Activated CD4-positive, alpha-beta T cell treated with anti-CD3 and anti-CD28 coated beads, Interleukin-2, amount 10 ng/mL, durations not matched to agents 7 days and 5 days (primary cell): ENCODE results near the gene IFFO2. TPM values are rescaled to one million over a fixed set of nuclear protein-coding genes. Genes with fewer than 3 reads are reported as not detected.

ENCODE experiments used
- CTCF ChIA-PET: fragments of 350-600 bp; sonication (Branson Sonifier 250); formaldehyde crosslinking; loops from one replicate; lab custom pipeline; 2021; ENCODE audit warnings: antibody characterized with exemption; lab: Charles Lee
- POLR2A ChIA-PET: fragments of 350-600 bp; sonication (Branson Sonifier 250); formaldehyde crosslinking; loops from one replicate; lab custom pipeline; 2021; ENCODE audit warnings: antibody characterized with exemption; lab: Charles Lee
- DNase-seq: peaks from one replicate; pipeline ENCODE4 v3.0.0-alpha.2; 2020
- H3K27ac Mint-ChIP-seq: one replicate; pipeline ENCODE4 v1.8.0; 2021; ENCODE audit warnings: mild to moderate bottlenecking, moderate library complexity, mixed read lengths
- H3K27me3 Mint-ChIP-seq: one replicate; pipeline ENCODE4 v1.8.0; 2021; ENCODE audit warnings: mixed read lengths
- H3K36me3 Mint-ChIP-seq: one replicate; pipeline ENCODE4 v1.8.0; 2021; ENCODE audit warnings: low read depth, mixed read lengths
- H3K4me1 Mint-ChIP-seq: one replicate; pipeline ENCODE4 v1.8.0; 2021; ENCODE audit warnings: mixed read lengths
- H3K4me3 Mint-ChIP-seq: one replicate; pipeline ENCODE4 v1.8.0; 2021; ENCODE audit warnings: mild to moderate bottlenecking, moderate library complexity, mixed read lengths
- H3K9me3 Mint-ChIP-seq: one replicate; pipeline ENCODE4 v1.8.0; 2021; ENCODE audit warnings: mixed read lengths
- total RNA-seq, 2 experiments: library from RNA; stranded (reverse); gene quantifications; one replicate each; pipeline ENCODE4 v1.2.3, GENCODE V29; 2021

The IFFO2 gene
- total RNA-seq, 2 experiments from 2014 or later, result 20.4 to 21.7 TPM

DNA sequence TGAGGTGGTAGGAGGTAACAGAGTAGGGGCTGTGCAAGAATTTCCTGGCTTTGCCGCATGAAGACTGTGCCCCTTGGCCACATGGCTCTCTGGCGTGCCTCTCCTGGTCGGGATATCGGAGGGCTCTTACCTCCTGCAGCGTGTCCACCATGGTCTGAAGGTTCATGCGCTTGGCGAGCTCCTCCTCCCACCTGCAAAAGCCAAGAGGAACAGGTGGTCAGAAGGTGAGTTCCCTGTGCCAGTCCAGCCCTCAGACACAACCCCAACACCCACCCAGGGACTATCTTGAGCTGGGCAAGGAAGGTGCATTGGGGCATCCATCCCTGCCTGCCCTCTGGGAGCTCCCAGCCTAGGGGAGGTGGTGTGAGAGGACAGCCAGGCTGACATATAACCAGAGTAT lies 35.5 kb downstream of the IFFO2 start:
- Mint-ChIP-seq H3K27me3 (no peaks in the 10 kb centered on the region), H3K9me3 (no peaks in the 10 kb centered on the region), H3K36me3 (peaks cover 3% of the 10 kb centered on the region), H3K4me3 (no peak overlapping the region), H3K4me1 (peaks cover 33% of the 10 kb centered on the region), H3K27ac (no peak overlapping the region)
- ChIA-PET POLR2A (no interaction called here), CTCF (interaction anchor here (0.8 to 2.4 kb wide), 3 partner anchors 8 to 71 kb away, joined by 3 to 14 read pairs (median 4); no protein-coding TSS in a partner anchor)
- DNase-seq, result no peak

DNA sequence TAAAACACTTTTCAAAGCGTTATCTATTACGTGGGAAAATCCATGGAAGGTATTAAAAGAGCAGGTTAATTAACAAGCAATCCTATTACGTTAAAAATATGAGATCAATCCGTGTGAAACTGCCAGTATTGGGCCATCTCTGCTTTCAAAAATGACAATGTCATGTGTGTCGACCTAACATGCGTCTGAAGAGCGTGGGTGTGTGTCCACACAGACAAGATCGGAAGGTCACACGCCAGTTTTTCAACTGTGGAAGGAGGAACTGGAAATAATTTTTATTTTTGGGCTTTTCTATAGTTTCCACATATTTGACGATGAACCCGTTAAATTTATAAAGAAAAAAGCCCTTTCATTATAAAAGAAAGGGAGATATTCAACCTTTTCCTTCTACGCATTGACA lies 36.5 kb downstream of the IFFO2 start:
- no peak overlapping the region for H3K27ac Mint-ChIP-seq
- H3K9me3 Mint-ChIP-seq, result no peaks in the 10 kb centered on the region
- no peak overlapping the region for H3K4me3 Mint-ChIP-seq
- ChIA-PET POLR2A (no interaction called here), CTCF (no interaction called here)
- peaks cover under 1% of the 10 kb centered on the region for H3K36me3 Mint-ChIP-seq
- no peaks in the 10 kb centered on the region for H3K27me3 Mint-ChIP-seq
- no peak for DNase-seq
- peaks cover 26% of the 10 kb centered on the region for H3K4me1 Mint-ChIP-seq

- ChIA-PET POLR2A (no interaction called here), CTCF (no interaction called here)
- peaks cover 20% of the 10 kb centered on the region for H3K4me1 Mint-ChIP-seq
- H3K4me3 Mint-ChIP-seq, result no peak overlapping the region
- H3K27ac Mint-ChIP-seq, result no peak overlapping the region
- no peaks in the 10 kb centered on the region for H3K27me3 Mint-ChIP-seq
- no peaks in the 10 kb centered on the region for H3K9me3 Mint-ChIP-seq
- DNase-seq, result no peak
- no peaks in the 10 kb centered on the region for H3K36me3 Mint-ChIP-seq
Measured at GRCh38 chr1:18919197-18919905, 37.1 kb downstream of the IFFO2 start.

DNA sequence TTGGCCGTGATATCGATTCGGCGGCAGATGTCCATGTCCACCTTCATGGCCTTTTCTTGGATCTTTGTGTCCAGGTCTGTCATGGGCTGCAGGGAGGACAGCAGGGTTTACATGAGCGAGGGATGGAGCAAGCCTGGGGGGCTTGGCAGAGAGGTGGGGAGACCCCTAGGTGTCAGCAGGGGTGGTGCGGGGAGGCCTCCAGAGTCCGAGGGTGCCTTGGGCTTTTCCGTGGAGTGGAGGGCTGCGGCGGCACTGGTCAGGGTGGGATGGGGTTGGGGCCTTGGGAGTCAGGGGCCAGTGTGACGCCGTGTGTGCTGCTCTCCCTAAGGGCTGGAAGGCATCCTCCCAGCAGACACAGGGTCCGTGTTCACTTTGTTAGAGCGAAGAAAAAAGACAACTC lies 38.1 kb downstream of the IFFO2 start:
- H3K4me1 Mint-ChIP-seq, result peaks cover 11% of the 10 kb centered on the region
- H3K27me3 Mint-ChIP-seq, result no peaks in the 10 kb centered on the region
- H3K27ac Mint-ChIP-seq, result no peak overlapping the region
- H3K9me3 Mint-ChIP-seq, result no peaks in the 10 kb centered on the region
- DNase-seq, result no peak
- POLR2A ChIA-PET, result no interaction called here
- H3K36me3 Mint-ChIP-seq, result no peaks in the 10 kb centered on the region
- CTCF ChIA-PET, result no interaction called here
- H3K4me3 Mint-ChIP-seq, result no peak overlapping the region

- H3K9me3 Mint-ChIP-seq, result no peaks in the 10 kb centered on the region
- POLR2A ChIA-PET, result interaction anchor here (0.6 to 0.9 kb wide), 2 partner anchors 15 to 56 kb away, joined by 3 read pairs; partner anchors contain the start of gene ALDH4A1
- DNase-seq, result no peak
- no peak overlapping the region for H3K27ac Mint-ChIP-seq
- H3K4me1 Mint-ChIP-seq, result peaks cover 8% of the 10 kb centered on the region
- H3K36me3 Mint-ChIP-seq, result peaks cover 3% of the 10 kb centered on the region
- H3K4me3 Mint-ChIP-seq, result no peak overlapping the region
- no peaks in the 10 kb centered on the region for H3K27me3 Mint-ChIP-seq
- CTCF ChIA-PET, result interaction anchor here (1.0 kb wide), 1 partner anchor 9 kb away, joined by 3 read pairs; no protein-coding TSS in a partner anchor
Measured at GRCh38 chr1:18917071-18917799, 39.2 kb downstream of the IFFO2 start.

DNA sequence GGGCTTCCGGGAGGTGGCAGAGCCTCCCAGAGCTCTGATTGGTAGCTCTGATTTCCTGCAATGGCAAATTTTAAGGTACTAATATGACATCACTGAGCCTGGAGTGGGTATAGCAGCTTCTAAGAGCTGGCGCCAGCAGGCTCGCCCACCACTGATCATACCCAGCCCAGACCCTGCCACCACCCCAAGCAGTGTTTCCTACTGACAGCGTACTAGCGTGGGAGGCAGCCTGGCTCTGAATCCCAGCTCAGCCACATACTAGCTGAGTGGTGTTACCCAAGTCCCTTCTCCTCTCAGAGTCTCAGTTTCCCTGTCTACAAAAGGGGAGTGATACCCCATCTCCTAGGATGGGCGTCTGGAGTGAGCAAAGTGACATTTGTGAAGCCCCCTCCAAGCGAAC lies 41.1 kb downstream of the IFFO2 start:
- Mint-ChIP-seq H3K27me3 (no peaks in the 10 kb centered on the region), H3K36me3 (peaks cover 16% of the 10 kb centered on the region), H3K4me3 (no peak overlapping the region), H3K27ac (no peak overlapping the region), H3K9me3 (no peaks in the 10 kb centered on the region), H3K4me1 (peaks cover 5% of the 10 kb centered on the region)
- no peak for DNase-seq
- ChIA-PET CTCF (interaction anchor here (1.0 to 2.3 kb wide), 5 partner anchors 8 to 178 kb away, joined by 3 to 11 read pairs (median 5); partner anchors contain the start of gene ALDH4A1), POLR2A (no interaction called here)

GRCh38 chr1:18913065-18913835 lies 43.2 kb downstream of the IFFO2 start:
- Mint-ChIP-seq H3K36me3 (peaks cover 34% of the 10 kb centered on the region), H3K4me3 (no peak overlapping the region), H3K27ac (no peak overlapping the region), H3K27me3 (no peaks in the 10 kb centered on the region), H3K9me3 (no peaks in the 10 kb centered on the region), H3K4me1 (peaks cover 5% of the 10 kb centered on the region)
- DNase-seq, result peak; percentile 64
- POLR2A ChIA-PET, result no interaction called here
- CTCF ChIA-PET, result interaction anchor here (0.5 to 2.4 kb wide), 29 partner anchors 9 to 754 kb away, joined by 3 to 26 read pairs (median 3); partner anchors contain the start of genes ALDH4A1, EMC1, IFFO2 and MRTO4

- ChIA-PET CTCF (interaction anchor here (0.5 to 2.4 kb wide), 21 partner anchors 9 to 754 kb away, joined by 3 to 26 read pairs (median 5); partner anchors contain the start of genes ALDH4A1, EMC1, IFFO2 and MRTO4), POLR2A (no interaction called here)
- DNase-seq, result no peak
- H3K27ac Mint-ChIP-seq, result no peak overlapping the region
- peaks cover 7% of the 10 kb centered on the region for H3K4me1 Mint-ChIP-seq
- H3K4me3 Mint-ChIP-seq, result no peak overlapping the region
- no peaks in the 10 kb centered on the region for H3K9me3 Mint-ChIP-seq
- peaks cover 38% of the 10 kb centered on the region for H3K36me3 Mint-ChIP-seq
- no peaks in the 10 kb centered on the region for H3K27me3 Mint-ChIP-seq
Measured at GRCh38 chr1:18912550-18912949, 43.9 kb downstream of the IFFO2 start.

DNA sequence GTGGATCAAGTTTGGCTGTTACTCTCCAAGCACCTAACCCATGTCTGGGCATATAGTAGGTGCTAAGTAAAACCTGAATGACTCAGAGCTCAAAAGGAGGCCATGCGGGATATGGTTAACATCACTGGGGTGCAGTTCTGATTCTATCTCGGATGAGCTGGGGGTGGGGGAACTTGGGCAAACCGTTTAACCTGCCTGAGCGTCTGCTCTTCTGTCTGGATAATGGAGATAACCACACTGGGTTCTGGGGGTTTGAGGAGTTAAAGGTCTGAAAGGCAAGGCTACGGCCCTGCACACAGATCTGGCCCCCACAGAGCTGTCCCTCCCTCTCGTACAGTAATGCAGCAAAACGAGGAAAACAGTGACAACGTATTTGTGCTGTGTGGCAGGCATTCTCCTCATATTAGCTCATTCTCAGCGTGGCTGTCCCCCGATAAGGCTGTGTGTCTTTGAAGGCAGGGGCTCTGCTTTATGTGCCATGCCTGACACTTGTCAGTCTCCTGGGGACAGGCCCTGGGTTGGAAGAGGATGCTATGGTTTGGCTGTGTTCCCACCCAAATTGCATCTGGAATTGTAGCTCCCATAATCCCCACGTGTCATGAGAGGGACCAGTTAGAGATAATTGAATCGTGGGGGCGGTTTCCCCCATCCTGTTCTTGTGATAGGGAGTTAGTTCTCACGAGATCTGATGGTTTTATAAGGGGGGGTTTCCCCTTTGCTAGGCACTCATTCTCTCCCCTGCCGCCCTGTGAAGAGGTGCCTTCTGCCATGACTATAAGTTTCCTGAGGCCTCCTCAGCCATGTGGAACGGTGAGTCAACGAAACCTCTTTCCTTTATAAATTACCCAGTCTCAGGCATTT lies 47.3 kb downstream of the IFFO2 start:
- no peak for DNase-seq
- no peak overlapping the region for H3K4me3 Mint-ChIP-seq
- H3K27me3 Mint-ChIP-seq, result no peaks in the 10 kb centered on the region
- POLR2A ChIA-PET, result no interaction called here
- H3K36me3 Mint-ChIP-seq, result peaks cover 38% of the 10 kb centered on the region
- H3K4me1 Mint-ChIP-seq, result peaks cover 13% of the 10 kb centered on the region
- H3K27ac Mint-ChIP-seq, result peak overlapping the region; percentile 22
- H3K9me3 Mint-ChIP-seq, result no peaks in the 10 kb centered on the region
- CTCF ChIA-PET, result interaction anchor here (0.7 to 1.4 kb wide), 6 partner anchors 15 to 302 kb away, joined by 3 to 6 read pairs (median 4); no protein-coding TSS in a partner anchor

DNA sequence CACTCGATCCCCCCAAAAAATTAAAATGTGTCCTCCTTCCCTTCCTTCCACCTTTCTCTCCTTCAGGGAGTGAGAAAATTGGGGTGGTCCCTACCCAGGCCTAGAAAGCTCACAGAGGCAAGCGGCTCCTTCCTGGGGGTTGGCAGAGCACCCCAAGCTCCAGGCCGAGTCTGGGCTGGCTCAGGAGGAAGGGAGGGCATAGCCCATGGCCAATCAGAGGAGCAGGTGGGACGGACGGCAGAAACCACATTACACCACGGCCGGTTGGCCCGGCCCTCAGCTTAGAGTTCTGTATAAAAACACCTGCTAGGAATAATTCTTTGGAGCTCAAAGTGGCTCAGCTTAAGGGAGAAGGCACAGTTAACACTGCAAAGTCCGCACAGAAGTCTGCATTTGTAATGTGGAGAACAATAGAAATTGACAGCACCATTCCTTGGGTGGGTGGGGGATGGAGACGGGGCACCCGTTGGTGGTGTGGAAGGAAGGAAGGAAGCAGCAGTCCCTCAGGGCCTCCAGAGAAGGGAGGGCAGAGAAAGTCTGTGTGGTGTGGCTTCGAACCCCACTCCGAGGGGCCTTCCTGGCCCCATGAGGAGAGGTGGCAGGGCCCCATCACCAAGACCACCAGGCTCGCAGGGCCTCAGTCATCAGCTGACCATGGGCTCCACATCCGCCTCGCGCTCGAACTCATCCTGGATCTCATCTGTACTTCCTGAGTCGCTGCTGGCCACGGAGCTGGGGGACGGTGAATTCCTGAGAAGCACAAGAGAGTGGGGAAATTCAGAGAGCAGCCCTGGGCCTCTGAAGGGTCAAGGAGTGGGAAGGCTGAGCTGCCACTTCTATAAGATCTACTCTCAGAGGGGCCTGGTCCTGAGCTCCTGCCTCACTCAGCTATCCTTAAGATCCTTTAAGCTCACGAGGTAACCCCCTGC lies 48.3 kb downstream of the IFFO2 start:
- ChIA-PET CTCF (interaction anchor here (0.7 to 2.3 kb wide), 13 partner anchors 15 to 303 kb away, joined by 3 to 11 read pairs (median 4); no protein-coding TSS in a partner anchor), POLR2A (no interaction called here)
- Mint-ChIP-seq H3K4me3 (no peak overlapping the region), H3K4me1 (peaks cover 21% of the 10 kb centered on the region), H3K27ac (peak overlapping the region; percentile 54), H3K9me3 (no peaks in the 10 kb centered on the region), H3K27me3 (no peaks in the 10 kb centered on the region), H3K36me3 (peaks cover 37% of the 10 kb centered on the region)
- no peak for DNase-seq
